Anterior cingulate cortex (tissue), 58 donors: ENCODE data around the gene TIGD6.
"Not testable (repeated sequence)": the region's sequence is repeated elsewhere in the genome, so short reads cannot be mapped to it uniquely, and the experiment has no call there.

Experiments
- DNase-seq, 58 donors: peaks; one replicate each; lab custom pipeline; 2025; lab: John Stamatoyannopoulos, UW

TIGD6 gene

GRCh38 chr5:149944666-149945065, 55.8 kb downstream of the TIGD6 start, which contains the start of gene PDE6A:
TSS of gene PDE6A (minus strand) at chr5:149944793. CDS start at chr5:149944673, 120 bp downstream.
- DNase-seq: no peak

GRCh38 chr5:149943177-149943949, 57.1 kb downstream of the TIGD6 start:
- DNase-seq: not testable (repeated sequence)
